Measurements from ENCODE around the gene NPLOC4.

DNA sequence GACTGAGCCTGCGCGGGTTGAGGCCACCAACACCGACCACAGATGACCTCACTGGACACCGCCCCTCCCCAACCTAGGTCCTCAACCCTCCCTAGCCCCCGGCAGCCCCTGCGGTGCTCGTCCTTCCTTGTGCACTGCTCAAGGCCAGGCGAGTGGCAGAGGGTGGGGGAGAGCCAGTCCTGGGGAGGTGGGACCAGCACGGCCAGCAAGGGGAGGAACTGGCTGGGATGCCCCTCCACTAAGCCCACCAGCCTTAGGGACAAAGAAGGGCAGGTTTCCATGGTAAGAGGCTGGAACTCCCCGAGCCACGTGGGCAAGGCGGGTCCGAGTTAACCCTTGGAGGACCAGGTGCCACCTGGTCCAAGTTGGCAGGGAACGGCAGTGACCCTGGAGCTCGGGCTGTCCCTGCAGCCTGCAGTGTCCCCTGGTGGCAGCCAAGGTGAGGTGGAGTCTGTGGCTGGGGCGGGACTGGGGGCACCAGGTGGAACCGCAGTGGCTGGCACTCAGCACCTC, 99.5 kb downstream of the NPLOC4 start:
- TF ChIP-seq, protein P1, sequence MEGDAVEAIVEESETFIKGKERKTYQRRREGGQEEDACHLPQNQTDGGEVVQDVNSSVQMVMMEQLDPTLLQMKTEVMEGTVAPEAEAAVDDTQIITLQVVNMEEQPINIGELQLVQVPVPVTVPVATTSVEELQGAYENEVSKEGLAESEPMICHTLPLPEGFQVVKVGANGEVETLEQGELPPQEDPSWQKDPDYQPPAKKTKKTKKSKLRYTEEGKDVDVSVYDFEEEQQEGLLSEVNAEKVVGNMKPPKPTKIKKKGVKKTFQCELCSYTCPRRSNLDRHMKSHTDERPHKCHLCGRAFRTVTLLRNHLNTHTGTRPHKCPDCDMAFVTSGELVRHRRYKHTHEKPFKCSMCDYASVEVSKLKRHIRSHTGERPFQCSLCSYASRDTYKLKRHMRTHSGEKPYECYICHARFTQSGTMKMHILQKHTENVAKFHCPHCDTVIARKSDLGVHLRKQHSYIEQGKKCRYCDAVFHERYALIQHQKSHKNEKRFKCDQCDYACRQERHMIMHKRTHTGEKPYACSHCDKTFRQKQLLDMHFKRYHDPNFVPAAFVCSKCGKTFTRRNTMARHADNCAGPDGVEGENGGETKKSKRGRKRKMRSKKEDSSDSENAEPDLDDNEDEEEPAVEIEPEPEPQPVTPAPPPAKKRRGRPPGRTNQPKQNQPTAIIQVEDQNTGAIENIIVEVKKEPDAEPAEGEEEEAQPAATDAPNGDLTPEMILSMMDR (IDR thresholded peaks at IDR 0.05; ENCODE audit: borderline replicate concordance, extremely low read depth, low read length, poor library complexity, severe bottlenecking): peak; percentile 57
- no peak for TF ChIP-seq EZH2 (IDR thresholded peaks at IDR 0.05; ENCODE audit: borderline replicate concordance, low read depth, low read length, severe bottlenecking)

Data from DND-41 (cell line).